ENCODE measurements around the gene ZMYM2.

GRCh38 chr13:19957320-19958154 lies 990 bp upstream of the ZMYM2 start:
- TF ChIP-seq, protein P1, sequence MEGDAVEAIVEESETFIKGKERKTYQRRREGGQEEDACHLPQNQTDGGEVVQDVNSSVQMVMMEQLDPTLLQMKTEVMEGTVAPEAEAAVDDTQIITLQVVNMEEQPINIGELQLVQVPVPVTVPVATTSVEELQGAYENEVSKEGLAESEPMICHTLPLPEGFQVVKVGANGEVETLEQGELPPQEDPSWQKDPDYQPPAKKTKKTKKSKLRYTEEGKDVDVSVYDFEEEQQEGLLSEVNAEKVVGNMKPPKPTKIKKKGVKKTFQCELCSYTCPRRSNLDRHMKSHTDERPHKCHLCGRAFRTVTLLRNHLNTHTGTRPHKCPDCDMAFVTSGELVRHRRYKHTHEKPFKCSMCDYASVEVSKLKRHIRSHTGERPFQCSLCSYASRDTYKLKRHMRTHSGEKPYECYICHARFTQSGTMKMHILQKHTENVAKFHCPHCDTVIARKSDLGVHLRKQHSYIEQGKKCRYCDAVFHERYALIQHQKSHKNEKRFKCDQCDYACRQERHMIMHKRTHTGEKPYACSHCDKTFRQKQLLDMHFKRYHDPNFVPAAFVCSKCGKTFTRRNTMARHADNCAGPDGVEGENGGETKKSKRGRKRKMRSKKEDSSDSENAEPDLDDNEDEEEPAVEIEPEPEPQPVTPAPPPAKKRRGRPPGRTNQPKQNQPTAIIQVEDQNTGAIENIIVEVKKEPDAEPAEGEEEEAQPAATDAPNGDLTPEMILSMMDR (conservative IDR thresholded peaks at IDR 0.05 in 1 of 2, IDR thresholded peaks at IDR 0.05 in 1 of 2; ENCODE audit: low read depth in 1 of 2, low read length in 2 of 2): peak; percentile 59 to 75
- TF ChIP-seq EZH2 (IDR thresholded peaks at IDR 0.05; ENCODE audit: low read length, missing control alignments): no peak

Data from fibroblast of lung (primary cell).